ENCODE measurements around the gene SLC49A3. TPM values are rescaled to one million over a fixed set of nuclear protein-coding genes. Genes with fewer than 3 reads are reported as not detected.

Gene SLC49A3
- total RNA-seq, 1 experiment from 2014 or later = not detected

- H2AFZ ChIP-seq (ENCODE audit: low read length) = no peak overlapping the region
- H3K4me1 ChIP-seq (ENCODE audit: insufficient read depth, low read length) = 0 out of 2 replicates have a peak, but pooled peaks cover 2% of the 10 kb centered on the region
- H3K27me3 ChIP-seq (ENCODE audit: low read length) = no peaks in the 10 kb centered on the region
- intact Hi-C loops (cut with micrococcal nuclease) = no loop called here
- H3K36me3 ChIP-seq (ENCODE audit: low read depth, low read length) = no peaks in the 10 kb centered on the region
- ChIA-PET POLR2A (ENCODE audit: unreplicated experiment) (no interaction called here), CTCF (no interaction called here)
- no peaks in the 10 kb centered on the region for H3K9me2 ChIP-seq (replicated peaks; ENCODE audit: low read length)
- DNase-seq = no peak
- H3F3A ChIP-seq (ENCODE audit: low read length, unreplicated experiment) = no peaks in the 10 kb centered on the region
- no peak overlapping the region for H3K27ac ChIP-seq (ENCODE audit: low read length)
- H3K4me3 ChIP-seq (ENCODE audit: low read length) = no peak overlapping the region
- TF ChIP-seq EZH2phosphoT487 (IDR thresholded peaks at IDR 0.05; ENCODE audit: borderline replicate concordance, low read length) (no peak), CTCF (conservative IDR thresholded peaks at IDR 0.05; ENCODE audit: low read depth, low read length) (no peak), EZH2 (IDR thresholded peaks at IDR 0.05; ENCODE audit: low read length, unreplicated experiment) (no peak)
- no peaks in the 10 kb centered on the region for H4K20me1 ChIP-seq (ENCODE audit: low read length)
- BruUV-seq (replicated peaks) = no TSS peak
- H3K4me2 ChIP-seq (ENCODE audit: low read length) = no peak overlapping the region
- no peak for ATAC-seq
- H3K9me3 ChIP-seq (ENCODE audit: low read length) = no peaks in the 10 kb centered on the region
- H3K9ac ChIP-seq (ENCODE audit: low read length) = no peak overlapping the region
- H3K79me2 ChIP-seq (ENCODE audit: low read length) = peaks cover 34% of the 10 kb centered on the region
Observed at GRCh38 chr4:704198-704891, 15.4 kb upstream of the SLC49A3 start.

- H3K9ac ChIP-seq (ENCODE audit: low read length) = no peak overlapping the region
- DNase-seq = no peak
- H2AFZ ChIP-seq (ENCODE audit: low read length) = no peak overlapping the region
- no peaks in the 10 kb centered on the region for H3K9me3 ChIP-seq (ENCODE audit: low read length)
- CTCF ChIA-PET = no interaction called here
- BruUV-seq (replicated peaks) = no TSS peak
- TF ChIP-seq EZH2phosphoT487 (IDR thresholded peaks at IDR 0.05; ENCODE audit: borderline replicate concordance, low read length) (no peak), EZH2 (IDR thresholded peaks at IDR 0.05; ENCODE audit: low read length, unreplicated experiment) (no peak), CTCF (conservative IDR thresholded peaks at IDR 0.05; ENCODE audit: low read depth, low read length) (no peak)
- no peaks in the 10 kb centered on the region for H3K9me2 ChIP-seq (replicated peaks; ENCODE audit: low read length)
- H3K4me1 ChIP-seq (ENCODE audit: insufficient read depth, low read length) = 0 out of 2 replicates have a peak, but pooled peaks cover 4% of the 10 kb centered on the region
- H3K36me3 ChIP-seq (ENCODE audit: low read depth, low read length) = no peaks in the 10 kb centered on the region
- H4K20me1 ChIP-seq (ENCODE audit: low read length) = no peaks in the 10 kb centered on the region
- POLR2A ChIA-PET (ENCODE audit: unreplicated experiment) = no interaction called here
- H3K4me2 ChIP-seq (ENCODE audit: low read length) = no peak overlapping the region
- no peaks in the 10 kb centered on the region for H3K27me3 ChIP-seq (ENCODE audit: low read length)
- H3F3A ChIP-seq (ENCODE audit: low read length, unreplicated experiment) = no peaks in the 10 kb centered on the region
- intact Hi-C loops (cut with micrococcal nuclease) = no loop called here
- H3K27ac ChIP-seq (ENCODE audit: low read length) = no peak overlapping the region
- ATAC-seq = no peak
- H3K79me2 ChIP-seq (ENCODE audit: low read length) = peaks cover 27% of the 10 kb centered on the region
- no peak overlapping the region for H3K4me3 ChIP-seq (ENCODE audit: low read length)
Observed at GRCh38 chr4:703336-704197, 14.6 kb upstream of the SLC49A3 start.
